Embryonic facial prominence (tissue), 1 donor: ENCODE data around the gene LHPP.

ENCODE experiments used
- DNase-seq: peaks from one replicate; pipeline ENCODE4 v3.0.0-alpha.2; 2016; ENCODE audit errors: extremely low spot score

LHPP gene

GRCh38 chr10:124655191-124656112 is 193.8 kb downstream of the LHPP start:
- no peak for DNase-seq

- no peak for DNase-seq
These were observed 194.5 kb downstream of the LHPP start for GRCh38 chr10:124656113-124656490.

GRCh38 chr10:124656541-124656940 is 194.9 kb downstream of the LHPP start:
- no peak for DNase-seq

- DNase-seq = no peak
These were observed 196.2 kb downstream of the LHPP start for GRCh38 chr10:124657806-124658205.

GRCh38 chr10:124658591-124659242 is 197.1 kb downstream of the LHPP start:
- no peak for DNase-seq

- no peak for DNase-seq
These were observed 197.8 kb downstream of the LHPP start for GRCh38 chr10:124659380-124659779.

GRCh38 chr10:124660404-124661125 is 198.9 kb downstream of the LHPP start:
- no peak for DNase-seq

- DNase-seq = no peak
These were observed 200.1 kb downstream of the LHPP start for GRCh38 chr10:124661660-124662180.

GRCh38 chr10:124663228-124663627 is 201.6 kb downstream of the LHPP start:
- DNase-seq = no peak
